NCI-H2227 treated with DMSO at 0.1 percent for 48 hours (cell line): ENCODE data around the gene PILRA.
A peak's percentile ranks its signal among the peaks of the same experiment; 100 is the strongest.

Experiments used
- DNase-seq: peaks from one replicate; lab custom pipeline; 2025; lab: John Stamatoyannopoulos, UW

The PILRA gene

GRCh38 chr7:100413346-100413745 lies 40.1 kb downstream of the PILRA start:
- DNase-seq, result no peak

GRCh38 chr7:100413889-100414288 lies 40.6 kb downstream of the PILRA start:
- DNase-seq, result no peak

- no peak for DNase-seq
These were observed 42.2 kb downstream of the PILRA start for GRCh38 chr7:100415448-100415847.

GRCh38 chr7:100418930-100419659 lies 45.8 kb downstream of the PILRA start:
- no peak for DNase-seq

GRCh38 chr7:100419660-100420226 lies 46.5 kb downstream of the PILRA start:
- no peak for DNase-seq

GRCh38 chr7:100423315-100423714 lies 50.0 kb downstream of the PILRA start:
- no peak for DNase-seq

GRCh38 chr7:100425347-100425746 lies 52.1 kb downstream of the PILRA start:
- DNase-seq, result no peak

- DNase-seq, result no peak
These were observed 53.2 kb downstream of the PILRA start for GRCh38 chr7:100426516-100426915.

GRCh38 chr7:100427762-100428198 lies 54.5 kb downstream of the PILRA start:
- DNase-seq, result no peak

- peak; percentile 97 for DNase-seq
These were observed 55.1 kb downstream of the PILRA start, which contains the start of gene ZCWPW1 for GRCh38 chr7:100428199-100428966. Gene ZCWPW1, minus strand, starts transcription at chr7:100428703. Its CDS starts 8,054 bp downstream, at chr7:100420649.

- peak; percentile 99 for DNase-seq
These were observed 55.8 kb downstream of the PILRA start for GRCh38 chr7:100428967-100429636.

GRCh38 chr7:100429637-100430492 lies 56.6 kb downstream of the PILRA start, which contains the start of gene MEPCE:
Gene MEPCE, plus strand, starts transcription at chr7:100429831. Its CDS starts 188 bp downstream, at chr7:100430019.
- DNase-seq, result peak; percentile 98

GRCh38 chr7:100430493-100431285 lies 57.4 kb downstream of the PILRA start:
- no peak for DNase-seq

- DNase-seq, result no peak
These were observed 58.0 kb downstream of the PILRA start for GRCh38 chr7:100431286-100431735.

- no peak for DNase-seq
These were observed 58.8 kb downstream of the PILRA start for GRCh38 chr7:100432053-100432452.

GRCh38 chr7:100432621-100433275 lies 59.5 kb downstream of the PILRA start:
- no peak for DNase-seq

GRCh38 chr7:100433276-100433591 lies 59.9 kb downstream of the PILRA start:
- no peak for DNase-seq

- DNase-seq, result no peak
These were observed 60.5 kb downstream of the PILRA start for GRCh38 chr7:100433592-100434296.
